Fibroblast of lung (primary cell): ENCODE measurements around the gene PEX11A. TPM values are rescaled to one million over a fixed set of nuclear protein-coding genes. Genes with fewer than 3 reads are reported as not detected.

Experiments
- DNase-seq, 2 donors: peaks; one replicate each; pipeline versions ENCODE4 v3.0.0 to v3.0.0-alpha.2; 2010; ENCODE audit warnings: low read depth in 2 of 2
- H2AFZ ChIP-seq: 2 replicates; pipeline ENCODE4 v1.5.1; 2012; ENCODE audit warnings: low read length, control low read depth, inconsistent platforms
- H3K27ac ChIP-seq: 2 replicates; pipeline ENCODE4 v1.5.1; 2011; ENCODE audit warnings: low read length, control low read depth; ENCODE audit not compliant: insufficient read depth
- H3K27me3 ChIP-seq: 2 replicates; pipeline ENCODE4 v1.5.1; 2011; ENCODE audit warnings: mild to moderate bottlenecking, low read length; ENCODE audit not compliant: control insufficient read depth, insufficient read depth
- H3K36me3 ChIP-seq: 2 replicates; pipeline ENCODE4 v1.5.1; 2011; ENCODE audit warnings: low read length; ENCODE audit not compliant: control insufficient read depth, insufficient read depth
- H3K4me1 ChIP-seq: 2 replicates; pipeline ENCODE4 v1.5.1; 2011; ENCODE audit warnings: low read length; ENCODE audit not compliant: control insufficient read depth, insufficient read depth; ENCODE audit errors: extremely low read depth
- H3K4me2 ChIP-seq: 2 replicates; pipeline ENCODE4 v1.5.1; 2011; ENCODE audit warnings: low read length, control low read depth; ENCODE audit not compliant: insufficient read depth; ENCODE audit errors: extremely low read depth
- H3K4me3 ChIP-seq, 4 experiments: fragments of 200-600 bp in 1 of 4; sonication (generic) in 1 of 4; replicated peaks in 1 of 4; 2 replicates each; pipeline ENCODE4 v1.5.1; 2011 to 2016; ENCODE audit warnings: low read length in 4 of 4, low read depth in 3 of 4, mild to moderate bottlenecking in 3 of 4, control low read depth in 2 of 4, inconsistent platforms in 1 of 4, mixed read lengths in 1 of 4; ENCODE audit not compliant: insufficient read depth in 1 of 4; ENCODE audit errors: control extremely low read depth in 1 of 4
- H3K79me2 ChIP-seq: 2 replicates; pipeline ENCODE4 v1.5.1; 2012; ENCODE audit warnings: mild to moderate bottlenecking, low read length, inconsistent platforms; ENCODE audit not compliant: control insufficient read depth, insufficient read depth
- H3K9ac ChIP-seq: 2 replicates; pipeline ENCODE4 v1.5.1; 2011; ENCODE audit warnings: mild to moderate bottlenecking, low read length, control low read depth; ENCODE audit not compliant: insufficient read depth
- H3K9me3 ChIP-seq: 2 replicates; pipeline ENCODE4 v1.5.1; 2012; ENCODE audit warnings: low read depth, low read length; ENCODE audit not compliant: control insufficient read depth, insufficient read depth
- H4K20me1 ChIP-seq: 2 replicates; pipeline ENCODE4 v1.5.1; 2011; ENCODE audit warnings: low read length; ENCODE audit not compliant: control insufficient read depth, insufficient read depth; ENCODE audit errors: extremely low read depth
- CTCF ChIP-seq, 2 donors: IDR thresholded peaks in 1 of 2; conservative IDR thresholded peaks in 1 of 2; 1 replicate in 1 of 2; 2 replicates in 1 of 2; pipeline ENCODE4 v1.5.1; 2011 to 2012; ENCODE audit warnings: low read length in 2 of 2, control low read depth in 1 of 2, inconsistent platforms in 1 of 2, low read depth in 1 of 2, mild to moderate bottlenecking in 1 of 2
- EZH2 ChIP-seq: IDR thresholded peaks from 2 replicates; pipeline ENCODE4 v1.5.1; 2012; ENCODE audit warnings: low read length, control low read depth, mild to moderate bottlenecking; ENCODE audit errors: missing control alignments
- polyA plus RNA-seq, 2 donors: library from polyadenylated mRNA; depleted of rRNA in 1 of 2; stranded (reverse) in 1 of 2; unstranded in 1 of 2; fragments of >200 nt; gene quantifications; 2 replicates each; pipeline ENCODE4 v1.2.1, GENCODE V29; 2011 to 2012; ENCODE audit warnings: missing spikeins in 1 of 2
- total RNA-seq: library from RNA; depleted of rRNA; stranded (reverse); fragments of >200 nt; gene quantifications from 2 replicates; pipeline ENCODE4 v1.2.1, GENCODE V29; 2014

The PEX11A gene
- total and polyA plus RNA-seq, 2 donors (not counting 1 experiment from before 2014, with no cell fraction given): 6.6 to 11.7 TPM

GRCh38 chr15:89632563-89633430 is 57.8 kb downstream of the PEX11A start:
- H3K4me2 ChIP-seq: no peak overlapping the region
- no peak overlapping the region for H3K9ac ChIP-seq
- H3K27me3 ChIP-seq: no peaks in the 10 kb centered on the region
- no peaks in the 10 kb centered on the region for H3K79me2 ChIP-seq
- no peak overlapping the region for H2AFZ ChIP-seq
- H3K9me3 ChIP-seq: no peaks in the 10 kb centered on the region
- no peak overlapping the region for H3K27ac ChIP-seq
- H3K4me1 ChIP-seq: no peaks in the 10 kb centered on the region
- TF ChIP-seq CTCF (conservative IDR thresholded peaks at IDR 0.05 in 1 of 2, IDR thresholded peaks at IDR 0.05 in 1 of 2; ENCODE audit: low read depth in 1 of 2, low read length in 2 of 2) (no peak), EZH2 (no peak)
- DNase-seq: no peak
- no peaks in the 10 kb centered on the region for H4K20me1 ChIP-seq
- peaks cover 36% of the 10 kb centered on the region for H3K36me3 ChIP-seq
- no peak overlapping the region for H3K4me3 ChIP-seq

- TF ChIP-seq EZH2: no peak
- no peak for TF ChIP-seq CTCF (conservative IDR thresholded peaks at IDR 0.05 in 1 of 2, IDR thresholded peaks at IDR 0.05 in 1 of 2; ENCODE audit: low read depth in 1 of 2, low read length in 2 of 2)
- no peak for DNase-seq
- Histone ChIP-seq H2AFZ (no peak overlapping the region), H3K27ac (no peak overlapping the region), H3K4me1 (no peaks in the 10 kb centered on the region), H3K9me3 (no peaks in the 10 kb centered on the region), H3K9ac (no peak overlapping the region), H3K79me2 (no peaks in the 10 kb centered on the region), H3K4me3 (no peak overlapping the region), H3K36me3 (peaks cover 36% of the 10 kb centered on the region), H3K4me2 (no peak overlapping the region), H3K27me3 (no peaks in the 10 kb centered on the region), H4K20me1 (no peaks in the 10 kb centered on the region)
Measured at GRCh38 chr15:89631902-89632264, 58.7 kb downstream of the PEX11A start.

Other genes starting within 250 kb of the PEX11A start
- gene RHCG, start 194.2 kb downstream of the PEX11A start, total RNA-seq: under 0.01 TPM in 1 of 2 replicates, not detected in the other
- gene RHCG, start 194.2 kb downstream of the PEX11A start, polyA plus RNA-seq: not detected in 2 replicates
- gene TICRR, start 115.3 kb downstream of the PEX11A start, total RNA-seq: 0.26 and 1.2 TPM in 2 replicates
- 1.6 and 3.6 TPM in 2 replicates for gene TICRR, start 115.3 kb downstream of the PEX11A start, polyA plus RNA-seq
- gene KIF7, start 35.3 kb downstream of the PEX11A start, total RNA-seq: 11.4 and 11.6 TPM in 2 replicates
- 2.9 and 3.6 TPM in 2 replicates for gene KIF7, start 35.3 kb downstream of the PEX11A start, polyA plus RNA-seq
- 0.50 and 0.51 TPM in 2 replicates for gene PLIN1, start 11.4 kb downstream of the PEX11A start, total RNA-seq
- gene PLIN1, start 11.4 kb downstream of the PEX11A start, polyA plus RNA-seq: 0.02 and 0.06 TPM in 2 replicates
- gene WDR93, start 57 bp upstream of the PEX11A start, total RNA-seq: under 0.01 and 0.17 TPM in 2 replicates
- gene WDR93, start 57 bp upstream of the PEX11A start, polyA plus RNA-seq: 0.14 TPM in 1 of 2 replicates, not detected in the other
- gene MESP1, start 60.5 kb upstream of the PEX11A start, total RNA-seq: 0.26 and 1.3 TPM in 2 replicates
- gene MESP1, start 60.5 kb upstream of the PEX11A start, polyA plus RNA-seq: 0.06 TPM in 1 of 2 replicates, not detected in the other
- gene MESP2, start 85.6 kb upstream of the PEX11A start, total RNA-seq: 0.77 and 0.99 TPM in 2 replicates
- 0.24 TPM in 1 of 2 replicates, not detected in the other for gene MESP2, start 85.6 kb upstream of the PEX11A start, polyA plus RNA-seq
- gene ANPEP, start 124.1 kb upstream of the PEX11A start, total RNA-seq: 21.6 and 70.8 TPM in 2 replicates
- 72.8 and 116 TPM in 2 replicates for gene ANPEP, start 124.1 kb upstream of the PEX11A start, polyA plus RNA-seq
- 49.1 and 69.5 TPM in 2 replicates for gene AP3S2, start 203.2 kb upstream of the PEX11A start, total RNA-seq
- gene AP3S2, start 203.2 kb upstream of the PEX11A start, polyA plus RNA-seq: 44.5 and 54.4 TPM in 2 replicates
- gene ARPIN, start 222.2 kb upstream of the PEX11A start, total RNA-seq: 13.2 and 13.9 TPM in 2 replicates
- gene ARPIN, start 222.2 kb upstream of the PEX11A start, polyA plus RNA-seq: 13.4 and 16.6 TPM in 2 replicates